A673 (cell line): ENCODE measurements around the gene CNTD1.

Experiments used
- CTCF ChIP-seq: fragments of 300-800, 200-600 bp; sonication (generic); conservative IDR thresholded peaks from 2 replicates; pipeline ENCODE4 v1.5.1; 2017; ENCODE audit warnings: low read depth, mild to moderate bottlenecking, antibody characterized with exemption, low read length, moderate library complexity, mixed read lengths
- EZH2 ChIP-seq: fragments of 200-600 bp; sonication (generic); IDR thresholded peaks from 2 replicates; pipeline ENCODE4 v1.6.1; 2017; ENCODE audit warnings: borderline replicate concordance, low read depth, mild to moderate bottlenecking, mixed read lengths, antibody characterized with exemption, low read length; ENCODE audit not compliant: poor library complexity, severe bottlenecking

GRCh38 chr17:42853968-42854790 is 55.5 kb downstream of the CNTD1 start:
- TF ChIP-seq CTCF, result no peak
- no peak for TF ChIP-seq EZH2
